ENCODE results near the gene PTPRN. TPM values are rescaled to one million over a fixed set of nuclear protein-coding genes. Genes with fewer than 3 reads are reported as not detected.

PTPRN gene
- total and polyA plus RNA-seq, 4 donors, result 0.39 TPM; not detected in 3

Small RNAs within 50 kb of the gene (microRNA-seq; reads per million reads assigned to microRNA genes)
- 0 to 0.99 reads per million in 2 donors for gene MIR153-1

Other genes with a start within 250 kb of the PTPRN start
- not detected for gene IHH, start 248.5 kb downstream of the PTPRN start, total RNA-seq
- gene IHH, start 248.5 kb downstream of the PTPRN start, polyA plus RNA-seq, result 1 to 10 TPM in 1 of 2 donors, under 1 TPM in 1; 0.05 to 2.0 TPM
- gene NHEJ1, start 148.6 kb downstream of the PTPRN start, total RNA-seq, result 1 to 10 TPM; 6.8 to 9.8 TPM
- gene NHEJ1, start 148.6 kb downstream of the PTPRN start, polyA plus RNA-seq, result 1 to 10 TPM; 8.1 to 8.9 TPM
- gene SLC23A3, start 139.4 kb downstream of the PTPRN start, total RNA-seq, result 1 to 10 TPM; 3.5 to 7.3 TPM
- 1 to 10 TPM; 1.6 to 4.7 TPM for gene SLC23A3, start 139.4 kb downstream of the PTPRN start, polyA plus RNA-seq
- gene CNPPD1, start 132.5 kb downstream of the PTPRN start, total RNA-seq, result 10 to 100 TPM; 36.9 to 50.0 TPM
- gene CNPPD1, start 132.5 kb downstream of the PTPRN start, polyA plus RNA-seq, result 10 to 100 TPM; 23.9 to 52.3 TPM
- 10 to 100 TPM; 48.0 to 70.6 TPM for gene RETREG2, start 131.1 kb downstream of the PTPRN start, total RNA-seq
- 10 to 100 TPM; 19.3 to 44.2 TPM for gene RETREG2, start 131.1 kb downstream of the PTPRN start, polyA plus RNA-seq
- gene ZFAND2B, start 102.6 kb downstream of the PTPRN start, total RNA-seq, result 10 to 100 TPM; 40.7 to 43.6 TPM
- gene ZFAND2B, start 102.6 kb downstream of the PTPRN start, polyA plus RNA-seq, result 10 to 100 TPM; 30.2 to 73.4 TPM
- 10 to 100 TPM; 16.9 to 28.9 TPM for gene ABCB6, start 90.4 kb downstream of the PTPRN start, total RNA-seq
- 10 to 100 TPM; 16.5 to 72.5 TPM for gene ABCB6, start 90.4 kb downstream of the PTPRN start, polyA plus RNA-seq
- gene ATG9A, start 79.8 kb downstream of the PTPRN start, total RNA-seq, result 10 to 100 TPM; 33.9 to 36.3 TPM
- gene ATG9A, start 79.8 kb downstream of the PTPRN start, polyA plus RNA-seq, result 10 to 100 TPM in 1 of 2 donors, 1 to 10 TPM in 1; 9.6 to 36.6 TPM
- gene ANKZF1, start 79.6 kb downstream of the PTPRN start, total RNA-seq, result 10 to 100 TPM; 21.4 to 55.9 TPM
- gene ANKZF1, start 79.6 kb downstream of the PTPRN start, polyA plus RNA-seq, result 100 to 1,000 TPM in 1 of 2 donors, 10 to 100 TPM in 1; 12.9 to 101 TPM
- gene GLB1L, start 64.0 kb downstream of the PTPRN start, total RNA-seq, result 1 to 10 TPM; 2.9 to 7.1 TPM
- gene GLB1L, start 64.0 kb downstream of the PTPRN start, polyA plus RNA-seq, result 1 to 10 TPM; 2.7 to 3.8 TPM
- gene STK16, start 63.9 kb downstream of the PTPRN start, total RNA-seq, result 10 to 100 TPM; 19.7 to 22.6 TPM
- 10 to 100 TPM; 26.8 to 37.2 TPM for gene STK16, start 63.9 kb downstream of the PTPRN start, polyA plus RNA-seq
- not detected for gene TUBA4B, start 56.2 kb downstream of the PTPRN start, total RNA-seq
- gene TUBA4B, start 56.2 kb downstream of the PTPRN start, polyA plus RNA-seq, result under 1 TPM in 1 of 2 donors, not detected in 1; 0.28 TPM
- 10 to 100 TPM; 44.3 to 59.2 TPM for gene TUBA4A, start 55.5 kb downstream of the PTPRN start, total RNA-seq
- gene TUBA4A, start 55.5 kb downstream of the PTPRN start, polyA plus RNA-seq, result 10 to 100 TPM; 20.3 to 48.3 TPM
- 10 to 100 TPM; 54.4 to 54.7 TPM for gene DNAJB2, start 30.0 kb downstream of the PTPRN start, total RNA-seq
- gene DNAJB2, start 30.0 kb downstream of the PTPRN start, polyA plus RNA-seq, result 10 to 100 TPM; 45.0 to 58.6 TPM
- gene RESP18, start 23.3 kb upstream of the PTPRN start, total RNA-seq, result not detected
- not detected for gene RESP18, start 23.3 kb upstream of the PTPRN start, polyA plus RNA-seq
- 10 to 100 TPM; 40.8 to 60.2 TPM for gene DNPEP, start 78.5 kb upstream of the PTPRN start, total RNA-seq
- 100 to 1,000 TPM in 1 of 2 donors, 10 to 100 TPM in 1; 64.7 to 127 TPM for gene DNPEP, start 78.5 kb upstream of the PTPRN start, polyA plus RNA-seq
- 100 to 1,000 TPM; 282 to 314 TPM for gene DES, start 109.0 kb upstream of the PTPRN start, total RNA-seq
- 100 to 1,000 TPM in 1 of 2 donors, 10 to 100 TPM in 1; 22.5 to 145 TPM for gene DES, start 109.0 kb upstream of the PTPRN start, polyA plus RNA-seq
- 100 to 1,000 TPM; 261 to 453 TPM for gene SPEG, start 125.4 kb upstream of the PTPRN start, total RNA-seq
- gene SPEG, start 125.4 kb upstream of the PTPRN start, polyA plus RNA-seq, result 1,000 to 10,000 TPM in 1 of 2 donors, 10 to 100 TPM in 1; 81.6 to 1,108 TPM
- gene GMPPA, start 189.5 kb upstream of the PTPRN start, total RNA-seq, result 10 to 100 TPM; 38.5 to 42.3 TPM
- gene GMPPA, start 189.5 kb upstream of the PTPRN start, polyA plus RNA-seq, result 100 to 1,000 TPM in 1 of 2 donors, 10 to 100 TPM in 1; 17.0 to 135 TPM
- under 1 TPM; 0.29 to 0.42 TPM for gene ASIC4, start 205.1 kb upstream of the PTPRN start, total RNA-seq
- gene ASIC4, start 205.1 kb upstream of the PTPRN start, polyA plus RNA-seq, result under 1 TPM in 1 of 2 donors, not detected in 1; 0.26 TPM
- gene CHPF, start 234.4 kb upstream of the PTPRN start, total RNA-seq, result 10 to 100 TPM; 75.7 to 81.2 TPM
- 10 to 100 TPM; 20.0 to 70.6 TPM for gene CHPF, start 234.4 kb upstream of the PTPRN start, polyA plus RNA-seq
- 1 to 10 TPM; 1.7 to 2.3 TPM for gene TMEM198, start 234.6 kb upstream of the PTPRN start, total RNA-seq
- gene TMEM198, start 234.6 kb upstream of the PTPRN start, polyA plus RNA-seq, result 1 to 10 TPM in 1 of 2 donors, not detected in 1; 7.4 TPM